Fibroblast of the aortic adventitia (primary cell): ENCODE results near the gene F10. TPM values are rescaled to one million over a fixed set of nuclear protein-coding genes. Genes with fewer than 3 reads are reported as not detected.

Experiments
- DNase-seq: peaks from one replicate; pipeline ENCODE4 v3.0.0-alpha.2; 2010; ENCODE audit warnings: low read depth
- H3K4me3 ChIP-seq: 2 replicates; pipeline ENCODE4 v1.5.1; 2011; ENCODE audit warnings: low read depth, mild to moderate bottlenecking, control low read depth, low read length, moderate library complexity
- CTCF ChIP-seq: IDR thresholded peaks from 2 replicates; pipeline ENCODE4 v1.5.1; 2011; ENCODE audit warnings: mild to moderate bottlenecking, low read length, control low read depth, inconsistent platforms; ENCODE audit not compliant: insufficient read depth
- total RNA-seq: library from RNA; depleted of rRNA; stranded (reverse); fragments of >200 nt; gene quantifications from 2 replicates; pipeline ENCODE4 v1.2.3, GENCODE V29; 2012; ENCODE audit warnings: low replicate concordance

The F10 gene
- total RNA-seq, 1 donor: 12.6 TPM

GRCh38 chr13:113176822-113177221, 54.2 kb downstream of the F10 start:
- no peak for TF ChIP-seq CTCF
- no peak for DNase-seq
- H3K4me3 ChIP-seq: no peak overlapping the region

GRCh38 chr13:113178070-113178895, 55.7 kb downstream of the F10 start:
- H3K4me3 ChIP-seq: no peak overlapping the region
- DNase-seq: peak; percentile 62
- TF ChIP-seq CTCF: no peak

GRCh38 chr13:113178896-113179167, 56.2 kb downstream of the F10 start:
- no peak overlapping the region for H3K4me3 ChIP-seq
- no peak for DNase-seq

GRCh38 chr13:113179374-113180230, 57.0 kb downstream of the F10 start:
- TF ChIP-seq CTCF: no peak
- DNase-seq: no peak
- no peak overlapping the region for H3K4me3 ChIP-seq

More at GRCh38 chr13:113178896-113179167, 56.2 kb downstream of the F10 start:
- no peak for TF ChIP-seq CTCF

GRCh38 chr13:113182046-113182445, 59.4 kb downstream of the F10 start:
- no peak overlapping the region for H3K4me3 ChIP-seq
- DNase-seq: no peak
- no peak for TF ChIP-seq CTCF

GRCh38 chr13:113183450-113184129, 61.0 kb downstream of the F10 start:
- DNase-seq: no peak
- no peak for TF ChIP-seq CTCF
- no peak overlapping the region for H3K4me3 ChIP-seq
